ENCODE data around the gene EFNB2.

EFNB2 gene

DNA sequence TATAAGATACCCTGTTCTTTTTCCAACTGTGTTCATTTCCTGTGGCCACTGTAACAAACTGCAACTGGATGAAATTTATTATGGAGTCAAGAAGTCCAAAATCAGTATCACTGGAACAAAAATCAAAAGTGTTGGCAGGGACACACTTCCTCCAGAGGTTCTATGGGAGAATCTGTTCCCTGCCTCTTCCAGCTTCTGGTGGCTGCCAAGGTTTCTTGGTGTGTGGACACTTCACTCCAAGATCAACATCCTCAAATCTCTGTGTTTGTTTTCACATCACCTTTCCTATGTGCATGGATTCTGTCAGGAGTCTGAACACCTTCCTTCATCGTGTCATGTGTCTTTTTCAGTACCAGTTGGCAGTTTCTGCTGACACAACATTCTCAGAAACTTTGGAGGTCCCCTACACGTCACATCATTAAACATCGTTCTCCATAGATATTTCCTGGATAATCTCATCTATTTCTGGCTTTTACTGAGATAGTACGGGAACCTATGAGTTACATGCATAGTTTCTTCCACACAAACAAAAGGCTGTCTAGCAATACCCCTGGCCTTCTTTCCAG lies 15.2 kb upstream of the EFNB2 start:
- DNase-seq, result no peak

- no peak for DNase-seq
Observed at GRCh38 chr13:106548064-106548696, 12.7 kb upstream of the EFNB2 start.

DNA sequence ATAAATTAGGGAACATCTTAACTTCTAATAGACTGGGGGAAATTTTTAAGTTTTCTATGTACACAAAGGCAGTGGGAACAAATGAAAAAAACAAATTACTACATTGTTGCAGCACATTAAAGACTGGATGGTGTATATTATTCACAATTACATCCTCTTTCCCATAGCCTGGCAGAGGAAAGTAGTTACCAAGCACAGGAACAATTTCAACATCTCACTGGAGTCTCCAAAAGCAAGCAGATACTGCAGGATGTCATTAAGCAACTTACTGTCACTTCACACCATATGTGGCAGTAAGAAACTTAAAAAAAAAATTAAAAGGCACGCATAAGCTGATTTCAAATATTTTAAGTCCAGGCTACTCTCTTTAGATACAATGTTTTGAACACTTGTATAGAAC lies 6.4 kb upstream of the EFNB2 start:
- no peak for DNase-seq

GRCh38 chr13:106540613-106541012 lies 5.2 kb upstream of the EFNB2 start:
- no peak for DNase-seq

DNA sequence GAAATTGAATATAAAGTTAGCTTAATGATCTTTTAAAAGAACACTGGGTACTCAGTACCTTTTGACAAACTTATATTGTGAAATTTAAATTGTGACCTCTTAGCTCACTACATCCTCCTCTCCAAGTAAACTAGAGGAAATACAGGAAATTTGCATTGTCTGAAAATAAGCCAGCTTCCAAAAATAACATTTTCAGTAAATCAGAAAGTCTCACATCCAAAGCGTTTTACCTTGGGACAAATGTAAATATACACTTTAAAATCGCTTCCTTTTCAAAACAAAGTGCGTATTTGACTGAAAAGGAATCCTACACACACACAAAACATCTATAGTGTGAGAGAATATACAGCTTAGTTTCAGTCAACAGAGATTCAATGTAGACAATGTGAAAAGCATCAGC lies 2.1 kb upstream of the EFNB2 start:
- DNase-seq, result no peak

GRCh38 chr13:106536244-106537034 lies 977 bp upstream of the EFNB2 start:
- DNase-seq, result peak; percentile 76 to 95

GRCh38 chr13:106534639-106535551 lies 567 bp downstream of the EFNB2 start:
- DNase-seq, result peak in 1 of 2 experiments; percentile 21

- DNase-seq, result peak; percentile 9 to 12
Observed at GRCh38 chr13:106533943-106534638, 1.4 kb downstream of the EFNB2 start.

GRCh38 chr13:106533101-106533942 lies 2.1 kb downstream of the EFNB2 start:
- peak in 1 of 2 experiments; percentile 16 for DNase-seq

GRCh38 chr13:106532111-106532929 lies 3.1 kb downstream of the EFNB2 start:
- no peak for DNase-seq

DNA sequence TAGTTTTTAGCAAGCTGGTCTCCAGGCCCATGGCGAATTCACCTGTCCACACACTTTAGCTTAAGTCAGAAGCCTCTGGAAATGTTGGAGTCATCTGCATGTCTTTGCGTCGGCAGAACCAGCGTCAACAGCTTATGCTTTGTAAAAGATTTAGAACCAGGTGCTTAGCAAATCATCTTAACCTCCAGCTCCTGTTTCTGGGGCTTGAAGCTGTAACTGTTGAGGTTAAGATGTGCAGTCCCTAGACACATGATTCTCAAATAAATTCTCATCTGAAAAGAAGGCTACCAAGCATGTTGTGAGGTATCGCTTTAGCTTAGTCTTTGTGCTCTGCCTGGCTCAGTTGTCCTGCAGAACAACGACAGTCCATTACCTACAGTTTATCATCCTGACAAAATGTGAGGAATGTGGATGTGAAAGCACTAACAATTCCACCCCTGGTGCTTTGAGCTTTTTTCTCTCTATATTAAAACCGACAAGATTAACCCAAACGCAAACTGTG lies 4.4 kb downstream of the EFNB2 start:
- no peak for DNase-seq

DNA sequence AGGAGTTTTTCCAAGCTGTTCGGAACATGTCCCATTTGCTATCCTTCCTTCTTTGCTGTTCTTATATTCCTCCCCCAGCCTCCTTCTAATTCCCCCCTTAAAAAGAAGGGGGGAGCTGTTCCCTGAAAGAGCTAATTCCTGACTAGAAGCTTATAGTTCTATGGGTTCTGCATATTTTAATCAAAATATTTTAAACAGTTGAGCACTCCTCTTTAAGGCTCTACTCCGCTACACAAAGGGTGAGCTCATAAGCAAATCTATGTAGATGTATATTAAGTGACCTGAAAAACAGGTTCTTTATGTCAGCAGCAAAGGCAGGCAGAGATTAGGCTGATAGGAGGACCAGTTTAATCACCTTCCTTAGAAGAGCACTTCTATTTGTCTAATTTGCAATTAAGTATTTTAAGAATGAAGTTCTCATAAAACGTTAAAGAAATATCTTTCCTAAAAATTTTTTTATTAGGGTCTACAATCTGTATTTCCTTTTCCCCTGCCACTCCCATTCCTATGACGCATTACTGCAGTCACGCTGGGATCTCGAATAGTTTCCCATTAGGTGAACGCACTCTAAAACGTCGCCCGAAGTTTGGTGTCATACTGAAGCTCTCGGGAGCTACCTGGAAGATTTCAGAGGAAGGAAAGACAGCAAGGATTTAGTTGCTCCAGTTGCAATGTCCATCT lies 5.2 kb downstream of the EFNB2 start:
- no peak for DNase-seq

GRCh38 chr13:106529415-106530170 lies 5.9 kb downstream of the EFNB2 start:
- DNase-seq, result no peak

GRCh38 chr13:106528718-106529414 lies 6.6 kb downstream of the EFNB2 start:
- DNase-seq, result no peak

DNA sequence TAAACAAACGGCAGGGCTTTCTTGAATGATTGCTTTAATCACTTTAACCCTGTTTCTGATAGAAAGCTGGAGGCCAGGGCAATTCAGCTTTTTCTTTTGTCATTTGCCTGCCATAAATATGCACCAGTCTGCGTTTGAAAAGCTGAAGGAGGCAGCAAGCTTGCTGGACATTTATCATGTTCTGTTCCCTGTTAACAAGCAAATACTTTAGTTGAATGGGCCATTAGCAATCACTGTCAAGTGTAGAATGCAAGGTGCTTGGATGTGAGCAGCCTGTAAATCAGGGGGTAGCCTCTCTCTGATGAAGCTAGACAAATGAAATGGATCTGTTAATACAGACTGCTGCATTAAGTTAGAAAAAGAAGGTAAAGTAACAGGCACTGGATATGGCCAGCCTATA lies 7.6 kb downstream of the EFNB2 start:
- no peak for DNase-seq

DNA sequence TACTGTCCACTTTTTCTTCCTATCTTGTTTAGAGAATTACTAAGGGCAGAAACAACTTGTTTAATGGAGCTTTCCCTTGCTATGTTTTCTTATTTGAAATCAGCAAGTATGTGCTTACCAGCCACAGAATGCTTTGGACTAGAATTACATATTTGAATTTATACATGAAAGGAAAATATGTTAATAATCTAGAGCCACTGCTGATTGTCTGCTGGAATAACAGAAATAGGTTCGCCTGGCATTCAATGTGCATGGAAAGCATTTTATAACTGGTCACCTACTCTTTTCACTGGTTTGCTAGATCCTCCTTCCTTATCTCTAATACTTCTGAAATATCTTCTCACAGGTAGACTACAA lies 8.0 kb downstream of the EFNB2 start:
- DNase-seq, result no peak

DNA sequence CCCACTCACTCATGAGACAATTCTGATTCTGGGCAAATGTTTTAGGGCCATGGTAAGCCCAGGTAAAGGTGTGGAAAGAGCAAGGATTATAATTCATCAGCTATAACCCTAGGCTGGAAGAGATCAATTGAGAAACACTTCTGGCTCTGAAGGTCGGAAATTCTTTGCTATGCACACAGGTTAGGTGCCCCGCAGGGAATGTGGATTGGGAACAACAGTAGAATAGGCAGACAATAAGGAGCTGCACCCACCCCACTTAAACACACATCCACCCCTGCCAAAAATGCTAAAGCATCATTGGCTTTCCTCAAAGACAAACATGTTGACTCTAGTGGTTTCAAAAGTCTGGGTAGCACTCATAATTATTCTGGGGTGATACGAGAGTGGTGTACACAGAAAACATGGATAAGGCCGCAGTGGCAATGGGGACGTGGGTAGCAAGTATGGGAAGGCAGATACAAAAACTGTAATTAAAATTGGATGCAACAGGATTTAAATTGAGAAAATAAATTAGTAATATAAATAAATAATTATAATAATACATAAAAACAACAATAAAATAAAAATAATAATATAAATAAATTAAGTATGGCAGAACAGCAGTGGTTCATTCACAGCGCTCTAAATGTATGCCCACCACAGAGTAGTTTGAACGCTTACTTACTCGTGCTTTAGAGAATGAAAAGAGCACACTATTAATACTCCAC lies 8.6 kb downstream of the EFNB2 start:
- DNase-seq, result no peak

DNA sequence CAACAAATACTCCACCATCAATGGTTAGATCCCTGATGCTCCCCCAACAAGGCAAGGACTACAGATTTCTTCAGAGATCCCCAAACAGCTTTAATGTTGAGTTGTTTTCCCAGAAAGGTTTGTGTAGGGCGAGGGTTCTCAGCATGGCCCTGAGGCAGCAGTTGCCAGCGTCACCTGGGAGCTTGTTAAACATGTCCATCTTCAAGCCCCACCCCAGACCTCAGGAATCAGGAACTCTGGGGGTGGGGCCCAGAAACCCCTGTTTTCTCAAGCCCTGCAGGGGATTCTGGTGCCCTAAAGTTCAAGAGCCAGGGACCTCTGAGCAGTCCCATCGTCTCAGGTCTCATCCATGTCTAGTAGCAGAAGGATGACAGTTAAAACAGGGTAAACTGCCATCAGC lies 9.6 kb downstream of the EFNB2 start:
- no peak for DNase-seq
